Measurements from ENCODE around the gene TEFM.
"Not testable (repeated sequence)": the region's sequence is repeated elsewhere in the genome, so short reads cannot be mapped to it uniquely, and the experiment has no call there.

The TEFM gene

DNA sequence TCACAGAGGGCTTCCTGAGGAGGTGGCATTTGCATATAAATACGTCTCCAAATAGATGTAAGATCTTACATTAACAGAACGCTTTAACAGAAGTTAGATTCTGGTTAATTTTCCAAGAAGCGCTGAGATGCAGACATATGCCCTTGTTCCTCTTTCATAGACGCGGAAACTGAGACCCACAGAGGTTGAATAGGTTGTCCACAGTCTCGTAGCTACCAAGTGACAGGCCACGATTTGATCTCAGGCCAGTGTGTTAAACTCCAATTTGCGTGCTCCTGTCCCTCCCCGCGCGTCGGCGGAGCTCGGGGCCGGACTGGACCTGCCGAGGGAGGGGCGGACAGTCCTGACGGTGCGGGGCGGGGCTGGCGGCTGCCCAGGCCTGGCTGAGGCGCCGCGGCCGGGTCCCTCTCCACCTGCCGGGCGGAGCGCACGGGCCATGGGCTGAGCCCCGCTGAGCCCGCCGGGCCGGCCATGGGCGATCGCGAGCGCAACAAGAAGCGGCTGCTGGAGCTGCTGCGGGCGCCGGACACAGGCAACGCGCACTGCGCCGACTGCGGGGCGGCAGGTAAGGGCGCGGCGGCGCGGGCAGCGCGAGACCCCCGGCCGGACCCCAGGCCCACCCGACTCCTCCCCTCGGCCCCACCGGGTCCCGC, 15.6 kb upstream of the TEFM start, which contains the start of gene ADAP2:
TSS of gene ADAP2 (plus strand) at position 402 of the 653 bp plus-strand sequence. CDS start at position 472, 70 bp downstream.
- no peak for DNase-seq (ENCODE audit: low read depth in 1 of 2, low spot score in 1 of 2)

DNA sequence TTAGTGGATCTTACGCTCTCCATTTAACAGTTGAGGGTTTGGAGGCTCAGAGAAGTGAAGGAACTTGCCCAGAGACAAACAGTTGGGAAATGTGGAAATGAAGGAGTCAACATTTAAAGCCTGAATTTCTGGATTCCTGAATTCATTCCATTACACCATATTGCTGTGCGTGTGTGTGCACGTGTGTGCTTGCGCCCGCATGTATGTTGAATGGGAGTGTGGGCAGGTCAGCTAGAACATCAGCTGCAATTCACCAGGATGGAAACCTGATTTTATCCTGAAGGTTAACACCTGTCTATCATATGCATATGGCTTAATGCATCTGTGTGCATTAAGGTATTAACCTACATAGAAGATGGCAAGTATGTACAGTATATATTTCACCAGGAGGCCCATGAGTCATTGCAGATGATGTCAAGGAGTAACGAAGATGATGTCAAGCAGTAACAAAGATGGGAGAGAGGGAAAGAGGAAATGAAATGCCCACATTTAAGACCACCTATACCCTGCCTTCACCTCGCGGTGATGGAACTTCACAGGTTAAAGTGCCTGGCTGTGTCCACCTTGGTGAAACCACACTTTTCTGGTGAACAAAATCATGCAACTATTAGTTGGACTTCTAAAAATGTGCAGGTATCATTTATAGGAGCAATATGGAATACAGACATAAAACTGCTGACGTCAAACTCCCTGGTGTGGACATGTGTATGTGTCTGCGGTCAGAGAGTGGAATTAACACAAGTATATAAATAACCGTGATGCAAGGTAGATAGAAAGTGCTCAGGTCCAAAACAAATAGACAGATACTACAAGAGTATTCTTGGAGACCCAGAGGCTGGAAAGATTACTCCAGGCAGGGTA, 14.9 kb upstream of the TEFM start:
- DNase-seq (ENCODE audit: low read depth in 1 of 2, low spot score in 1 of 2): no peak

DNA sequence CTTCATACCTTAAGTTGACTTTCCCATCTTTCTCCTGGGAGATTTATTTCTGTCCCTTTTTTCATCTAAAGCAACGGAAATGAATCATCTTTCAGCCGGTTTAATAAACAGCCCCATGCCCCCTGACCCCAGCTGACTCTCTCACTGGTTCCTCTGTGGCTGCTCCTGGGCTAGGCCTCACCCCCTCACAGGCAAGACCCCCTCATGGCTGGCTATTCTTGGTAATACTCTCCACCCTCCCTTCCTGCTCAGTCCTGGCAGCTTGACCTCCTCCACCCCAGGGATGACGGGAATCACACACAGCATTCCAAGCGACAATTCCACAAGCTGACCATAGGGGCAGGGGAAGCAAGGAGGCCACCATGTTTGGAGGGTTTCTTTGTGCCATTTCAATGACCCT, 14.2 kb upstream of the TEFM start:
- no peak for DNase-seq (ENCODE audit: low read depth in 1 of 2, low spot score in 1 of 2)

GRCh38 chr17:30917050-30917449, 11.0 kb upstream of the TEFM start:
- DNase-seq (ENCODE audit: low read depth in 1 of 2, low spot score in 1 of 2): no peak

GRCh38 chr17:30915833-30916611, 10.0 kb upstream of the TEFM start:
- DNase-seq (ENCODE audit: low read depth in 1 of 2, low spot score in 1 of 2): no peak

- no peak for DNase-seq (ENCODE audit: low read depth in 1 of 2, low spot score in 1 of 2)
Measured at GRCh38 chr17:30913955-30914354, 7.9 kb upstream of the TEFM start.

GRCh38 chr17:30910151-30910550, 4.1 kb upstream of the TEFM start:
- DNase-seq (ENCODE audit: low read depth in 1 of 2, low spot score in 1 of 2): not testable (repeated sequence)

- no peak for DNase-seq (ENCODE audit: low read depth in 1 of 2, low spot score in 1 of 2)
Measured at GRCh38 chr17:30908717-30909420, 2.8 kb upstream of the TEFM start.

- no peak for DNase-seq (ENCODE audit: low read depth in 1 of 2, low spot score in 1 of 2)
Measured at GRCh38 chr17:30905742-30906100, 317 bp downstream of the TEFM start.

DNA sequence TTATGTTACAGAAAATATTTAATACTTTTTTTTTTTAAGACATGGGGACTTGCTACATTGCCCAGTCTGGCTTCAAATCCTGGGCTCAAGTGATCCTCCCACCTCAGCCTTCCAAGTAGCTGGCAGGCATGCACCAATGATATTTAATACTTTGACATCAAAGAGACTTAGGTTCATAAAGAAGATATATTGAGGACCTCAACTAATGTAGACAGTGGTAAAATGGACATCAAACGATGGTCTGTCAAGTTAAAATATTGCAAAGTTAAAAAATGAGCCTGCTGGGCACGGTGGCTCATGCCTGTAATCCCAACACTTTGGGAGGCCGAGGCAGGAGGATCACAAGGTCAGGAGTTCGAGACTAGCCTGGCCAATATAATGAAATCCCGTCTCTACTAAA, 8.7 kb downstream of the TEFM start:
- DNase-seq (ENCODE audit: low read depth in 1 of 2, low spot score in 1 of 2): no peak

DNA sequence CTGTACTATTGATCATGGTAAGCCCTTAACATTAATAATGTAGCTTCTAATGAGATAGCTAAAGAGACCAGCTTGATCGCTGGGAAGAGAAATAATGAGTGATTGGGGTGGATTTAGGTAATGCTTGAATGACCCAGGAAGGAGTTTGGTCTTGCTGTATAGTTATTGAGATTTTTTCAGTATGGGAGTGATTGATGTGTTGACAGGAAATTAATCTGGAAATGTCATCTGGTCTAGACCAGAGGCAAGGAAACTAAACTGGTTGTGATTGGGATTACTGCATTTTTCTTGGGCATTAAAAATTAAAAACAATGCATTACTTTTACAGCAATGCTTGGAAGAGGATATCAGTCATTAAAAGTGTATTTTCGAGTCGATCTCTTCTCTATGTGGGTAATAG, 11.8 kb downstream of the TEFM start:
- no peak for DNase-seq (ENCODE audit: low read depth in 1 of 2, low spot score in 1 of 2)

DNA sequence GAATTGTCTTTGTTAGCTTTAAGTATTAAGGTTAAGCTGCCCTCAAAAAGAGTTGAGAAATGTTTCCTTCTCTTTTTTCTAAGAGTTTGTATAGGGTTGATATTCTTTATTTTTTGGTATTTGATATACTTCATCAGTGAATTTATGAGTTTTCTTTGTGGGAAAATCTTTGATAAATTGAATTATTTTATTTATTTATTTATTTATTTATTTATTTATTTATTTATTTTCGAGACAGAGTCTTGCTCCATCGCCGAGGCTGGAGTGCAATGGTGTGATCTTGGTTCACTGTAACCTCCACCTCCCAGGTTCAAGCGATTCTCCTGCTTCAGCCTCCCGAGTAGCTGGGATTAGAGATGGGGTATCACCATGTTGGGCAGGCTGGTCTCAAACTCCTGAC, 19.9 kb downstream of the TEFM start:
- DNase-seq (ENCODE audit: low read depth in 1 of 2, low spot score in 1 of 2): no peak

- no peak for DNase-seq (ENCODE audit: low read depth in 1 of 2, low spot score in 1 of 2)
Measured at GRCh38 chr17:30869005-30869404, 37.0 kb downstream of the TEFM start.

GRCh38 chr17:30864636-30865035, 41.4 kb downstream of the TEFM start:
- no peak for DNase-seq (ENCODE audit: low read depth in 1 of 2, low spot score in 1 of 2)

DNA sequence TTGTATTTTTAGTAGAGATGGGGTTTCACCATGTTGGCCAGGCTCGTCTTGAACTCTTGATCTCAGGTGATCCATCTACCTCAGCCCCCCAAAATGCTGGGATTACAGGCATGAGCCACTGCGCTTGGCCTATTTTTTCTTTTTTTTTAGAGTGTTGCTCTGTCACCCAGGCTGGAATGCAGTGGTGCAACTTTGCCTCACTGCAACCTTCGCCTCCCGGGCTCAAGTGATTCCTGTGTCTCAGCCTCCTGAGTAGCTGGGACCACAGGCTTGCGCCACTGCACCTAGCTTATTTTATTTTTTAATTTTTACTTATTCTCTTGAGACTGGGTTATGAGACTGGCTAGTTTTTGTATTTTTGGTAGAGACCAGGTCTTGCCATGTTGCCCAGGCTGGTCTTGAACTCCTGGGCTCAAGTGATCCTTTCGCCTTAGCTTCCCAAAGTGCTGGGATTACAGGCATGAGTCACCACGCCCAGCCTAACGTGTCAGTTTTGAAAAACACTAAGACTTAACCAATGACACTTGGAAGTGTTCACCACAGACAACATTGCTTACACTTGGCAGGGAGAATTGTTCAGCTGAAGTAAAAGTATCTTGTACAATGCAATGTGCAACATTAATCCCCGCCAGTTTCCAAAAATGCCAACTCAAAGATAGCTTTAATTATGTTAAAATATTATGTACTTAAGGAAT, 47.3 kb downstream of the TEFM start:
- DNase-seq (ENCODE audit: low read depth in 1 of 2, low spot score in 1 of 2): no peak

- DNase-seq (ENCODE audit: low read depth in 1 of 2, low spot score in 1 of 2): no peak
Measured at GRCh38 chr17:30854146-30854545, 51.9 kb downstream of the TEFM start.

Measured in activated T-helper 1 cell treated with anti-CD3 and anti-CD28 coated beads, Interleukin-2, amount 50 U/mL, for 16 hours (primary cell).